GM23248 (cell line): ENCODE measurements around the gene RAB18.

ENCODE experiments used
- EZH2 ChIP-seq: fragments of 200-600 bp; sonication (generic); IDR thresholded peaks from 2 replicates; pipeline ENCODE4 v1.6.1; 2018; ENCODE audit warnings: antibody characterized with exemption, mild to moderate bottlenecking; ENCODE audit not compliant: insufficient read depth, poor library complexity, severe bottlenecking
- EZH2phosphoT487 ChIP-seq: fragments of 200-600 bp; sonication (generic); IDR thresholded peaks from 2 replicates; pipeline ENCODE4 v1.6.1; 2018; ENCODE audit warnings: antibody characterized with exemption, moderate library complexity, mild to moderate bottlenecking, low read depth; ENCODE audit not compliant: insufficient read depth

- TF ChIP-seq EZH2 = no peak
- TF ChIP-seq EZH2phosphoT487 = no peak
These were observed 9.5 kb downstream of the RAB18 start for GRCh38 chr10:27513451-27514191.
